Right lobe of liver (tissue), 4 donors: ENCODE results near the gene RABL2A.
"Not testable (repeated sequence)": the region's sequence is repeated elsewhere in the genome, so short reads cannot be mapped to it uniquely, and the experiment has no call there.

Experiments
- CTCF ChIP-seq, 4 donors: fragments of 200-600 bp in 3 of 4; fragments of 450-650 bp in 1 of 4; IDR thresholded peaks; one replicate each; pipeline versions ENCODE4 v1.5.1 to v1.8.0; 2016 to 2022; ENCODE audit warnings: antibody characterized with exemption in 4 of 4, mild to moderate bottlenecking in 2 of 4
- POLR2A ChIP-seq: fragments of 450-650 bp; IDR thresholded peaks from one replicate; pipeline ENCODE4 v1.6.1; 2017; ENCODE audit warnings: antibody characterized with exemption, mild to moderate bottlenecking
- donor health status: DM: no; HTN: no; CAD: no.
- donor health status: DM: no; HTN: no; CAD: no.
- donor health status: DM: no; HTN: yes; CAD: no.

- TF ChIP-seq CTCF (IDR thresholded peaks at IDR 0.05); POLR2A: not testable (repeated sequence)
These were observed 6.1 kb upstream of the RABL2A start for GRCh38 chr2:113621002-113621401.
